Vagina (tissue), 2 donors: Measurements from ENCODE around the gene MUC6.

Experiments
- POLR2A ChIP-seq, 2 donors: fragments of 450-650 bp; IDR thresholded peaks; one replicate each; pipeline ENCODE4 v1.6.1; 2017; ENCODE audit warnings: antibody characterized with exemption in 2 of 2, mild to moderate bottlenecking in 2 of 2, moderate library complexity in 2 of 2
- POLR2AphosphoS5 ChIP-seq, 2 donors: sonication (generic); formaldehyde crosslinking; IDR thresholded peaks; one replicate each; pipeline ENCODE4 v1.9.0; 2017; ENCODE audit warnings: antibody characterized with exemption in 2 of 2, mild to moderate bottlenecking in 2 of 2, low read depth in 1 of 2; ENCODE audit not compliant: insufficient read depth in 1 of 2
- TF ChIP-seq, protein P1 (sequence below), 3 experiments: fragments of 450-650 bp in 2 of 3; fragments of 200-600 bp in 1 of 3; sonication (generic) in 1 of 3; IDR thresholded peaks; one replicate each; pipeline ENCODE4 v1.5.1; 2017 to 2019; ENCODE audit warnings: antibody characterized with exemption in 3 of 3, mild to moderate bottlenecking in 2 of 3, moderate library complexity in 2 of 3

GRCh38 chr11:1041936-1042608 lies 5.6 kb upstream of the MUC6 start:
- TF ChIP-seq, protein P1, sequence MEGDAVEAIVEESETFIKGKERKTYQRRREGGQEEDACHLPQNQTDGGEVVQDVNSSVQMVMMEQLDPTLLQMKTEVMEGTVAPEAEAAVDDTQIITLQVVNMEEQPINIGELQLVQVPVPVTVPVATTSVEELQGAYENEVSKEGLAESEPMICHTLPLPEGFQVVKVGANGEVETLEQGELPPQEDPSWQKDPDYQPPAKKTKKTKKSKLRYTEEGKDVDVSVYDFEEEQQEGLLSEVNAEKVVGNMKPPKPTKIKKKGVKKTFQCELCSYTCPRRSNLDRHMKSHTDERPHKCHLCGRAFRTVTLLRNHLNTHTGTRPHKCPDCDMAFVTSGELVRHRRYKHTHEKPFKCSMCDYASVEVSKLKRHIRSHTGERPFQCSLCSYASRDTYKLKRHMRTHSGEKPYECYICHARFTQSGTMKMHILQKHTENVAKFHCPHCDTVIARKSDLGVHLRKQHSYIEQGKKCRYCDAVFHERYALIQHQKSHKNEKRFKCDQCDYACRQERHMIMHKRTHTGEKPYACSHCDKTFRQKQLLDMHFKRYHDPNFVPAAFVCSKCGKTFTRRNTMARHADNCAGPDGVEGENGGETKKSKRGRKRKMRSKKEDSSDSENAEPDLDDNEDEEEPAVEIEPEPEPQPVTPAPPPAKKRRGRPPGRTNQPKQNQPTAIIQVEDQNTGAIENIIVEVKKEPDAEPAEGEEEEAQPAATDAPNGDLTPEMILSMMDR (IDR thresholded peaks at IDR 0.05), result no peak
- TF ChIP-seq POLR2AphosphoS5 (IDR thresholded peaks at IDR 0.05; ENCODE audit: insufficient read depth in 1 of 2, low read depth in 1 of 2), result no peak
- no peak for TF ChIP-seq POLR2A (IDR thresholded peaks at IDR 0.05)
